ENCODE measurements around the gene RASA3.
"Not testable (repeated sequence)": the region's sequence is repeated elsewhere in the genome, so short reads cannot be mapped to it uniquely, and the experiment has no call there.

Gene RASA3

DNA sequence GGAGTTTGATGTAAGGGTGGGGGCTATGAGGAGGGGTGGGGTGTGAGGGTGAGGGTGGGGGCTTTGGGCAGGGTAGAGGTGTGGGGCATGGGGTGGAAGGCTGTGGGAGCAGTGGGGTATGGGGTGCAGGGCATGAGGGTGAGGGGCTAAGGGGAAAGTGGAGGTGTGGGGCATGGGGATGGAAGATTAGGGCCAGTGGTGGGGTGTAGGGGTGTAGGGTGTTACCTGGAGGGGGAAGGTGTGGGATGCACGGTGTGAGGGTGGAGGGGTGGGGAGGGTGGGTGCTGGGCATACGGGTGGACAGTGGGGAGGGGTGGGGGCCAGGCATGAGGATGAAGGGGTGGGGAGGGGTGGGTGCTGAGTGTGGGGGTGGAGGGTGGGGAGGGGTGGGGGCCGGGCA lies 22.9 kb upstream of the RASA3 start:
- no peak for DNase-seq

DNA sequence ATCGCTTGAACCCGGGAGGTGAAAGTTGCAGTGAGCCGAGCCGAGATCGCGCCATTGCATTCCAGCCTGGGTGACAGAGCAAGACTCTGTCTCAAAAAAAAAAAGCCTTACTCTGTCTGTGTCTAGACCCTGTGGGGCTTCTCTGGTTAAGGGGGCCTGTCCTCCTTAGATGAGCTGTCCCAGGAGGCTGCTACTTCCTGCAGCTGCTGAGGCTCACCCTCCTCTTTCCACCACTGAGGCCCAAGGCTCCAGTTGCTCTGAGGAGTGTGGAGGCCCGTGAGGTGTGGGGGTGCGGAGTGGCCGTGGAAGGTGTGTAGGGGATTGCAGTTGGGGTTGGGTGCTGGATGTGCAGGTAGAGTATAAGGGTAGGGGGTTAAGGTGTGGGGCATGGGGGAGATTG lies 22.1 kb upstream of the RASA3 start:
- DNase-seq = no peak

DNA sequence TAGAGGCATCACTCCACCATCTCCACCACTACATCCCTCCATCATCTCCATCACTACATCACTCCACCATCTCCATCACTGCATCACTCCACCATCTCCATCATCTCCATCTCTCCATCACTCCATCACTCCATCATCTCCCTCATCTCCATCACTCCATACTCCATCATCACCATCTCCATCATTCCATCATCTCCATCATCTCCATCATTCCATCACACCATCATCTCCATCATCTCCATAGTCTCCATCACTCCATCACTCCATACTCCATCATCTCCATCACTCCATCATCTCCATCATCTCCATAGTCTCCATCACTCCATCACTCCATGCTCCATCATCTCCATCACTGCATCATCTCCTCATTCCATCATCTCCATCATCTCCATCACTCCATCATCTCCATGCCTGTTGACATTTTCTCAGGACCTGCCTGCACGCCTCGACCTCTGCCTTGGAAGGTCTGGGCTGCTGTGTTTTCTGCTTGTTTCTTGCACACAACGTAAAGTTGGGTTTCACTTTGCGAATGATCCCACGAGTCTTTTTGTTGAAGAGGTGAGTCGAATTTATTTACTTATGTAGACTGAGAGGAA lies 21.2 kb upstream of the RASA3 start:
- no peak for DNase-seq

DNA sequence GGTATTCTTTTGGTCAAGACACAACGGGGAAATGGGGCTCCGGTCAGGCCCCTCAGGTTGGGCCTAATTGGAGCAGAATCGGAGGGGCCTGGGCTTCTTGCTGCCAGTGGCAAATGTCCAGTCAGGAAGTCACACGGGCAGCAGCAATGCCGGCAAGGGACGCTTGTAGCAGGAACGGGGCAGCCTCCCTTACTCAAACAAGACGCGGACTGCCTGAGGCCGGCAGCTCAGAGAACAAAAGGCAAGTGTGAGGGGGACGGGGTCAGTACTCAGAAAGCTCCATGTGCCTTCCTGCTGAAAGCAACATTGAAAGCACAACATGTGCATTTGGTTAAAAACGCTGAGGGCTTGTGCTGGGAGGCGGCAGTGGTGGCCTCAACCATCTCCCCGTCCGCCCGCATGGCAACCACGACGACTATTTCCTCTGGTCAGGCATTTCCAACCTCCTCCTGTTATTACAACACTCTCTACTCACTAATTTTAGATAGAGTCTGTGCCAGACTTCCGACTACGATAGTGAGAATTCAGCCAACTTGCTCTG lies 20.5 kb upstream of the RASA3 start:
- no peak for DNase-seq

DNA sequence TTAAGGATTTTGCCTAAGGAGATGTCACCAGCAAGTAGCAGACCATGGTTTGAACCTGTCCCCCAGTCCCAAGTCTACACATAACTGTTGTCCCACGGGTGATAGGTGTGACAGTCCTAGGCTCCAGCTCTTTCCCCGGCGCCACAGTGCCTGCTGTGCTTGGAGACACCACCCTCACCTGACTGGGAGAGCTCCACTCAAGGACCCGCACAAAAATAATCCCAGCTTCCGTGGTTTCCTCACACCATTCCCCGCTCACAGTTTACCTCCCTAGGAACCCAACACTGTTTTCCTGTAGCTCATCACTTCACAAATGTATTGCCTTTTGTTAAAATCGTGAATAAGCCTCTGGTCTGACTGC lies 19.8 kb upstream of the RASA3 start:
- no peak for DNase-seq

DNA sequence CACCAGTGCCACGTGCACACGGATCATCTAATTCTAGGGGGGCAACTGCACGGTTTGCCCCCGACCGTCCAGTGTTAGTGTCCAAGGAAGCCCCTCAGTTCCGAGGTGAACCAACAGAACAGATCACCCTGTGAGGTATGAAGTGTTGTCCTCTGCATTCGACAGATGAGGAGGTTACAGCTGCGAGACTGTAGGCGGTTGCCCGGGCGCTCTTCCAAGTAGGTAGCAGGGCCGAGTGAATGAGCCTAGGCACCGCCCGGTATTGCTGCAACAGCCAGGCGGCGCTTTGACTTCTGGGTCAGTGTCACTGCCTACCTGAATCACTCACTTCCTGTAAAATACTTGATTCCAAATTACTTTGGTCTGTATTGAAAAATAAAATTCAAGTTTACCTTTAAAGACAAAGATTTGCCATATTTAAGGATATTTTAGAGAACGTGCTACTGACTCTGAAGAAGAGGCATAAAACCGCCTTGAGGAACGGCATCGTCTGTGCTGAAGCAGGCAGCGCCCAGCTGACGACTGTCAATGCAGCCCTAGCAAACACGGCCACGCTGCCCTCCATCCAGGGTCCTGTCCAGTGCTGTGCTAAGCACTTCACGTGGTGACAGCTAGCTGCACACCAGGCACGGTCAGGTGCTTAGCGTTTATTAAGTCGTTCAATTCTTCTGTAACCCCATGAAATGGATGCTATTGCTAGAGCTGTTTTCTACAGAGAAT lies 19.3 kb upstream of the RASA3 start:
- DNase-seq = peak in 2 of 5 experiments; percentile 27 to 58

DNA sequence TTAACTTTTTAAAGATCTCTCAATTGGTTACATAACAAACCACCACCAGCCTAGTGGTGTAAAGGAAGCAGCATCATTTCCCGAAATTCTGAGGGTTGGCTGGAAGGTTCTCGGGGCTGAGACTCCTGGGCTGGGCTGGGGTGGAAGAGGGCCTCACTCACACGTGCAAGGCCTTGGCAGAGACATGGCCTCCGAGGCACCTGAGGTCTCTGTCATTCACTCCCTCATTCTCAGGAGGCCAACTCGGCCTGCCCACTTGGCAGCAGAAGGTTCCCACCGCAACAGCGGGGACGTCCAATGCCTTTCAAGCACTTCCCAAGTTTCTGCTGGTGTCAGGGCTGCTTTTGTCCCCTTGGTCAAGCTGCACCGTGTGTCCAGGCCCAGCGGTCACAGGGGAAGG lies 18.6 kb upstream of the RASA3 start:
- peak in 1 of 5 experiments; percentile 38 for DNase-seq

DNA sequence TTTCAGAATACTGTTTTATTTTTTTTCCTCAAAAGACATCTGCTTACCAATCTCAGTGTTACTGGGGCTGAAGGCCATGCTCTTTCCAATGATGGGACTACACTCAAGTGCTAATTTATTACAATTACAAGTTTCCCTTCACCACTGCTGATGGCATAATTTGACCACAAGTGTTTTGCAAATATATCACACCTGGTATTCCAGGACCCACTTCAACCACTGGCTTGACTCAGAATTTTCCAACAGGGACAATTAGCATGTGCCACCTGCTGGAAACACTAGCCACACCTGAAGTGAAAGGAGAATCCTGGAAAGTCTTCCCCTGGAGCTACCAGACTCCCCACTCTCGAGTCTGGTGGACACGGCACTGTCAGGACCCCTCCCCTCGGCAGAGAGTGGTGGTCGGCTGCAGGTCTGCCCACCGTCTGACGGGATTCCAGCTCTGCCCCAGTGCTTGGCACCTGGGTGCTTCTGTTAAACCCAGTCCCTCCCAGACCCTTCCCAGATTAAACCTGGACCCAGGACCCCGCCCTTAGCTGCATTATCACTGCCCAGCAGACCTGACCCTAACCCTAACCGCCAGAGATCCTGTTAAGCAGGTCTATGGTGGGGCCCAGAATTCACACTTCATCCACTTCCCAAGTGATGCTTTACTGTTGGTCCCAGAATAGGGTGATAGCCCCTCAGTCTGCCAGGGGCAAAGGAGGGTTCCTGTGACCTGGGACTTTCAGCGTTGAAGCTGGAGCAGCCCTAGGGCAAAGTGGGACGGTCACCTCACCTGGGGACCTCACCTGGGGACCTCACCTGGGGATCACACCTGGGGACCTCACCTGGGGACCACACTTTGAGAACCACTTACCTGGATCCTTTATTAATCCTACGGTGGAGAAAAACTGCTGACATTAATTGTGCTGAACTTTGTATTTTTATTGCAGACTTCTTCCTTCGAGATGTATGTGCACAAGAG lies 17.6 kb upstream of the RASA3 start:
- DNase-seq = no peak

DNA sequence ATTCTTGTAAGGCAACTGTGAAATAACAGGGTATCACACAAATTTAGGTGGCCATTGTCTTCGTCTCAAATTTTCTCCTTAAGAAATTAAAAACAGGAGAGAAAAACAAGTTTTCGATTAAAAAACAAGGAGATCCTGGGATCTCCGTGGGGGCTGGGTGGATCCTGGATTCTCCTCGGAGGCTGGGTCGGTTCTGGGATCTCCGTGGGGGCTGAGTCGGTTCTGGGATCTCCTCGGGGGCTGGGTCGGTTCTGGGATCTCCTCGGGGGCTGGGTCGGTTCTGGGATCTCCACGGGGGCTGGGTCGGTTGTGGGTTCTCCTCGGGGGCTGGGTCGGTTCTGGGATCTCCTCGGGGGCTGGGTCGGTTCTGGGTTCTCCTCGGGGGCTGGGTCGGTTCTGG lies 16.5 kb upstream of the RASA3 start:
- DNase-seq = not testable (repeated sequence)

DNA sequence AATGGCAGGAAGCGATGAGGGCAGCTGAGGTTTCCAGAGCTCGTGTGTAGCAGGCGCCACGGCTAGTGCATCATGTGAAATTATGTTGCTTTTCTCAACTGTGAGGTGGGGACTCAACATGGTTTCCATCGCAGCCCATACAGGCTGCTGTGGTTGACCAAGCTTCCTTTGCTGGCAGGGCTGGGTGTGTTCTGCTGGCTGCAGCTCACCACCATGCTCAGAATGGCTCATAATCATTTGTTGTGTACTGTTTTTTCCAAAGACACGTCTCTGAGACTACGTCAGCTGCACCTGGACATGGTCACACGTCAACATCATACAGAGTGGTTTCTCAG lies 16.1 kb upstream of the RASA3 start:
- peak; percentile 37 to 99 (median 82) for DNase-seq

DNA sequence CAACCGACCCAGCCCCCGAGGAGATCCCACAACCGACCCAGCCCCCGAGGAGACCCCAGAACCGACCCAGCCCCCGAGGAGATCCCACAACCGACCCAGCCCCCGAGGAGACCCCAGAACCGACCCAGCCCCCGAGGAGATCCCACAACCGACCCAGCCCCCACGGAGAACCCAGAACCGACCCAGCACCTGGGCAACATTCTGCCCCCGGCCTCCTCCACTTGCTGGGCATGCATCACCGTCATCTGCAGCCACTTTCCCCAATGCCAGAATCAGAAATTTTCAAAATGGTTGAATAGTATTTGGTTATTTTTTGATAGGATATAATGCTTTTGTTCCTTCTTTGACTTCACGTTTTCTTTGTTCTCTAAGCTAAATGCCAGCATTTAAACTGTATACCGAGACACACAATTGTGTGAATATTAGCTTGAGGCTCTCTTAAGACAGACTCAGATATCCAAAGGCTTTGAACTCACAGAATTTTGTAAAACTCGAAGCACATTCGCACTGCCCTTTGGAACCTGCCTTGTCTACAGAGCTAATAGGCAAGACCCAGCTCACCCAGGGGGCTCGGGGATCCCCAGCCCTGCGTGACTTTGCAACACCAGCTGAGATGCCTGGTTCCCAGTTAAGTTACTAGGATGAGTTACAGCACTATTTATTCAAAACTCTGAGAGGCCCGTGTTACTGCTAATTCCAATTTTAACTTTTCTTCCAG lies 15.5 kb upstream of the RASA3 start:
- no peak for DNase-seq

DNA sequence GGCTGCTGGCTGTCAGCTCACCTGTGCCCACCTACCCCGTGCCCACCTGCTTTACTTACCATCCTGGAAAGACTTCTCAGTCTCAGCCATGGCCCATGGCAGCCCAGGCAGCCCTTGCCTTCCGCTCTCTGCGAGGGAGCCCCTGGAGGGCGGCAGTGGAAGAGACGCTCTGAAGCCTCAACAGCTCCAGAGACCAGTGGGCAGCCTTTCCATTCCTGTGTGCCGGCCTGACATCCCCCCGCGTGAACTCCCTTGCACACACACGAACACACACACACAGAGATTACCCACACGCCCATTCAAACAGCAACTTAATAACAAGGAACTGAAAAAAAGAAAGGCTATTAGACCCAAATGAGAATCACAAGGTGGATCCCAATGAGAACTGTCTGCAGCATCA lies 14.2 kb upstream of the RASA3 start:
- DNase-seq = no peak

DNA sequence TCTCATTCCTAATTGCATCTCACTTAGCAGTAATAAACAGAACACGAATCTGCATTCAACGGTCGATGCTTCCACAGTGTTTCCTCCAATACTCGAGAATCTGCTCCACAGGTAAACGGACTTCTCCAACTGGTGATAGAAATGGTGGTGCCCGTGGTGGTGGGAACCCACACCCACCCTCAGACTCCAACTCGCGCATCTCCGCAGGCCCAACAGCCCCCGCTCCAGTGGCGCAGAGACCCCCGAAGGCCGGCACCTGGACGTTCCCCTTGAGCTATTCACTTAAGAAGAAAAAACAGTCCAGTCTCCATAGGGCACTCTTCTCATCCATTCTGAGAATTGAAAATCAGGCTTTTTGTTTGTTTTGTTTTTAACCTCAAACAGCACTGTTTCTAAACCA lies 13.8 kb upstream of the RASA3 start:
- DNase-seq = no peak

DNA sequence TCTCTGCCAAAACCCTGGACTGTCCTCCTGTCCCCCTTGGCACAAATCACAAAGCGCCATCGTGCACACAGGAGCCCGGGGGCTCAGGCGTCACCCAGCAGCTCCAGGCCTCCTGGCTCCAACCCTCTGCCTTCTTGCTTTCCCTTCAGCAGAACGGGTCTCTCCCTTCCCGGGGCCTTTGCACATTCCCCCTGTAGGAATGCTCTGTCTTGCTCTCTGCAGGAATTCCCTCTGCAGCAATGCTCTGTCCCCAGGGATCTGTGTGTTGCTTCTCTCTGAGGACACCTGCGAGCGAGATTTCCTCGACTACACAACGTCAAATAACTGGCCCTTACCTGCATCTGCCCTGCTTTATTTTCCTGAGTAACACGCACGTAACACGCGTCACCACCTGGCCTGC lies 13.3 kb upstream of the RASA3 start:
- no peak for DNase-seq

DNA sequence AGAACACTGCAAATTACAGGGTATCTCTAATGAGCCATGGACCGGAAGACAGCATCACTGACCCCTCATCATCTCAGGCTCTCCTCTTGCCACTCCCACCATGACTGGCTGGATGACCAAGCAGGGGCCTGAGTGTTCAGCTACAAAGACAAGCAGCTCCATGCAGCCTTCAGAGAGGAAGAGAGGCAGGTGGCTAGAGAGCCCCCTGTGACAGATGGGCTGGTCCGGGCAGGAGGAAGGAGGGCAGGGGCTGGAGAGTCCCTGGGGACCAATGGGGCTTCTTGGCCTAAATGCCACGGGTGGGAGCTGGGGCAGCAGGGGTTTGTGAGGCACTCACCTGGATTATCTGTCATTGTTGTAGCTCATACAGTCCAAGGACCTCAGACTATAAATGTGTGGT lies 12.8 kb upstream of the RASA3 start:
- DNase-seq = no peak

DNA sequence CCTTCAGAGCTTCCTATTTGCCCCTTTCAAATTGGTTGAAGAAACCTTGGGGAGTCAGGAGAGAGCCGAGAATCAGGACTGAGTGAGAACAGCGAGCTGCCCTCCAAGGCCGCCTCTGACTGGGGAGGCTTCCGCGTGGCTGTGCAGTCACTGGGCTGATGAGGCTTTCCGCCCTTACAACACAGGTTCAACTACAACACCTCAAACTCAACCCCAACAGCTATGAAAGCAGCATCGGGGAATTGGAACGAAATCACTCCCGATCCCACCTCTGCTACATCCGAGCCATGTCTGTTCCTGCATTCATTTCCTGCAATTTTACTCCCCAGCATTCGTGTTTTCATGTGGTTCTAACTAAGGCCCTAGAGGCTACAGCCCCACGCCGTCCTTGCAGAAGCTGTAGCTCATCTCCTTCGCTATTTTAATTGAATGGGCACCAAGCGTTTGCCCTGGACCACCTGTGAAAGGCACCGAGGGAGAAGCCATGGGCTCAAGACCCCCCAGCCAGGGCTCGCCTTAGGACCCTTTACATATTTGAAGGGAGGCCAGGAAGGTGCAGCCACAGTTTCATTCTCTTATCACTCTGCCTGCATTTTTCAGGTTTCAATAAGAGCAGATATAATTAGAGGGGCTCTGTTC lies 12.3 kb upstream of the RASA3 start:
- DNase-seq = no peak

DNA sequence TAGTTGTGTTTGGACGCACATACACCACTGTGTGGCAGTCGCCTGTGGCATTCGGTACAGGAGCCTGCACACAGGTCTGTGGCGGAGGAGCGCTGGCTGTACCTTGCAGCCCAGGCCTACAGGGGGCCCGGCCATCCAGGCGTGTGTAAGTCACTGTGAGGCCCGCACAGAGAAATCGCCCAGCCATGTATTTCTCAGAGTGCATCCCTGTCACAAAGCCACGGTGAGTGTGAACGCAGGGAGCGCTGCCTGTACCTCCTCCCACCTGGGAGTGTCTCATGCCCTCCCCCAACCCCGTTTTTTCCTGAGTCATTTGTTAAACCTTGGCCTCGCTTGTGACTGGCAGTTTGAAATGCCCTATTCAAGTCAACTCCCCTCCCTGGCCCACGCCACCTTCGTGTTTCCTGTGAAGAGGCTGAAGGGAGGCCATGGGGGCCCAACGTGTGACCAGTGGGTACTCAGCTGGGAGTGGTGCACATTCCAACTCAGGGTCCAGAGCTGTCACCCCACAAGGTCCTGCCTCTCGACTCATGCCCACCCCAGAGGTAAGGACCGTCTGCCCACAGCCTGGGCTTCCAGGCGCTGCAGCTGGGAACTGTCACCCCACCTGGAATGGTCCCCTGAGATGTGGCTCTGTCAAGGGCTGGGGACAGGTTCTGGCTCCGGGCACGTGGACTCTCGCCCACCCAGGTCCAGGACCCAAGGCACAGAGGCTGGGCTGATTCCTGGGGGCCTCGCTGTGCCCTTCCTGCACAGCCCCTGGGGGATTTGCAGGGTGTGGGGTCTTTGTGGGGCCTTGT lies 11.6 kb upstream of the RASA3 start:
- peak in 4 of 5 experiments; percentile 7 to 39 (median 28) for DNase-seq

DNA sequence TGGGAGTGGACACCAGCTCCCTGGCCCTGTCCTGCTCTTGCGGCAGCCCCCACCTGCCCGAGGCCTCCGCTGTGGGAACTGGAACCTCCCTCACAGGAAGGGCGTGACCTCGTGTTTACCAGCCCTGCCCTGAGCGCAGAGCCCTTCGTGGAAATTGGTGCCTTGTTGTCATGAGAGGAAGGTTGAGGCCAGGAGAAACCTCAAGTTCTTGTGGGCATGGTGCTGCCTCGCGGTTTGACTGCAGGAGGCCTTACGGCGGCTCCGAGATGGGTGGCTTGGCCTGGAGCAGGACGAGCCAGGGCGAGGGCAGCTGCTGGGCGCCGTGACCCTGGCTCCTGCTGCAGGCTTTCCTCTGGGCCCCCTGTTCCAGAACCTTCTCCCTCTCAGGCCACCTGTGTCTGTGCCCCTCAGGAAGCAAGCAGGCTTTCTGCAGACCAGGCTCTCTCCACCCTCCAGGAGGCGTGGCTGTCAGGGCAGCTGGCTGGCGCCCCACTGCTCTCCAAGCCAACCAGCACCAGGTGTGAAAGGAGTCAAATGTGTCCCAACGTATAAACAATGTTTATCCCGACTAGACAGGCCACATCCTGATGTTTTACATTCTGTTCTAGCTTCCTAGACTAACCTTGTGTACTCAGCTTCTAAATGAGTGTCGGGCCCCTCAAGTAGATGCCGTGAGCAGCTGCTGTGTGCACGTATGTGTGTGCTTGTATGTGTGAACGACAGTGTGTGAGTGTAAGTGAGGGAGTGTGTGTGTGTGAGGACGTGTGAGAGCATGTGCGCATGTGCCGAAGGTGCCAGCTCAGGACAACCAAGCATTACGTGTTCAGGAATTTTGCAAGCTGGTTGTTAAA lies 10.4 kb upstream of the RASA3 start:
- DNase-seq = peak; percentile 18 to 96 (median 65)

DNA sequence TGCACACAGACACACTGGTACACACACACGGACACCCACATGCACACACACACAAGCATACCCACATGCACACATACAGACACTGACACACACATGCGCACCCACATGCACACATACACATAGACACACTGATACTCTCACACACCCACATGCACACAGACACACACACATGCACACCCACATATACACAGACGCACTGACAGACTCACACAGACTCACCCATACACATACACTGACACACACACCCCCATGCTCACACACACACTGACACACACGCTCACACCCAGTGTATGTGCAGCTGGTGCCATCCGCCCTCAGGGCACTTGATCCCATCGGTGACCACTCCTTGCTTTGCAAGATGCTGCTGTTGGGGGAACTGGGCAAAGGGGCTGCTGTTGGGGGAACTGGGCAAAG lies 9.7 kb upstream of the RASA3 start:
- peak in 1 of 5 experiments; percentile 51 for DNase-seq

DNA sequence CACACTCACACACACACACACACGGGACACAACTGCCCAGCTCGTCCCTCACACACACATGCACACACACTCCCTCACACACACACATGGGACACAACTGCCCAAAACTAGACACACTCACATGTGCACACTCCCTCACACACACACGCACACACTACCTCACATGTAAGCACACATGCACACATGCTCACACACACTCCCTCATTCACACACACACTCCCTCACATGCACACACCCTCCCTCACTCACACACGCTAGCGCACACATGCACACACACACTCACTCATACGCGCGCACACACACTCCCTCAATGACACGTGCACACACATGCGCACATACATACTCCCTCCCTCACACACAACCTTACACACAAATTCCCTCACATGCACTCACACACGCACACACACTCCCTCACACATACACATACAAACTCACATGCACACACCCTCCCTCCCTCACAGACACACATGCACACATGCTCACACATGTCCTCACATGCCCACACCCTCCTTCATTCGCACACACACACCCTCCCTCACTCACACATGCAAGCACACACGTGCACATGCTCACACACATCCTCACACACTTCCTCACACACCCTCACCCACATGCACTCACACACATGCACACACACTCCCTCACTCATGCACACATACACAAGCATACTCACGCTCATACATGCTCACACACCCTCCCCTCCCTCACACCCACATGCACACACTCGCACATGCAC lies 9.0 kb upstream of the RASA3 start:
- peak in 1 of 5 experiments; percentile 34 for DNase-seq
